HEK293 (cell line): ENCODE results near the gene RMND5B.
"Not testable (repeated sequence)": the region's sequence is repeated elsewhere in the genome, so short reads cannot be mapped to it uniquely, and the experiment has no call there.

Experiments used
- CTCF ChIA-PET: fragments of 350-600 bp; formaldehyde crosslinking; extraction: SDS; loops from one replicate; lab custom pipeline; 2021; ENCODE audit warnings: antibody characterized with exemption; lab: Yijun Ruan, JAX
- POLR2A ChIA-PET: fragments of 300-600 bp; formaldehyde crosslinking; extraction: SDS; loops from one replicate; lab custom pipeline; 2020; ENCODE audit warnings: antibody characterized with exemption, inconsistent platforms; lab: Yijun Ruan, JAX
- H3K27ac ChIP-seq: fragments of 200-500 bp; sonication (Bioruptor generic); 2 replicates; pipeline ENCODE4 v1.5.1; 2014; ENCODE audit warnings: low read depth, low read length, control low read depth, inconsistent platforms; ENCODE audit errors: extremely low read depth
- H3K36me3 ChIP-seq, 2 experiments: fragments of 200-500 bp in 1 of 2; sonication (Bioruptor generic) in 1 of 2; 1 replicate in 1 of 2; 2 replicates in 1 of 2; pipeline ENCODE4 v1.5.1; 2014 to 2017; ENCODE audit warnings: inconsistent platforms in 2 of 2, low read length in 2 of 2; ENCODE audit not compliant: control insufficient read depth in 2 of 2, insufficient read depth in 1 of 2
- H3K4me1 ChIP-seq: fragments of 200-500 bp; sonication (Bioruptor generic); 2 replicates; pipeline ENCODE4 v1.5.1; 2014; ENCODE audit warnings: mild to moderate bottlenecking, low read length, inconsistent platforms; ENCODE audit not compliant: control insufficient read depth, insufficient read depth
- H3K4me3 ChIP-seq: 2 replicates; pipeline ENCODE4 v1.5.1; 2011; ENCODE audit warnings: low read depth, mild to moderate bottlenecking, control low read depth, low read length, moderate library complexity
- H3K9me3 ChIP-seq: fragments of 200-500 bp; sonication (Bioruptor generic); 2 replicates; pipeline ENCODE4 v1.5.1; 2014; ENCODE audit warnings: low read depth, low read length, inconsistent platforms; ENCODE audit not compliant: control insufficient read depth, insufficient read depth
- EGR2 ChIP-seq: fragments of 450-650 bp; formaldehyde crosslinking; IDR thresholded peaks from 2 replicates; pipeline ENCODE4 v1.5.1; 2016; ENCODE audit warnings: low read depth, missing biosample characterization, missing genetic modification characterization
- ZBTB6 ChIP-seq: fragments of 450-650 bp; formaldehyde crosslinking; IDR thresholded peaks from 2 replicates; pipeline ENCODE4 v1.5.1; 2017; ENCODE audit warnings: missing biosample characterization, missing genetic modification characterization
- ZFP37 ChIP-seq: fragments of 450-650 bp; formaldehyde crosslinking; IDR thresholded peaks from 2 replicates; pipeline ENCODE4 v1.5.1; 2016; ENCODE audit warnings: missing biosample characterization, missing genetic modification characterization
- ZFP69B ChIP-seq: fragments of 450-650 bp; formaldehyde crosslinking; IDR thresholded peaks from 2 replicates; pipeline ENCODE4 v1.5.1; 2016; ENCODE audit warnings: missing biosample characterization, missing genetic modification characterization
- ZNF155 ChIP-seq: fragments of 450-650 bp; formaldehyde crosslinking; IDR thresholded peaks from 2 replicates; pipeline ENCODE4 v1.5.1; 2016; ENCODE audit warnings: missing biosample characterization, missing genetic modification characterization
- ZNF202 ChIP-seq: fragments of 450-650 bp; formaldehyde crosslinking; IDR thresholded peaks from 2 replicates; pipeline ENCODE4 v1.5.1; 2016; ENCODE audit warnings: missing biosample characterization, missing genetic modification characterization, borderline replicate concordance
- ZNF248 ChIP-seq: fragments of 450-650 bp; formaldehyde crosslinking; IDR thresholded peaks from 2 replicates; pipeline ENCODE4 v1.5.1; 2017; ENCODE audit warnings: missing biosample characterization, missing genetic modification characterization
- ZNF324 ChIP-seq: fragments of 450-650 bp; formaldehyde crosslinking; IDR thresholded peaks from 2 replicates; pipeline ENCODE4 v1.5.1; 2016; ENCODE audit warnings: missing biosample characterization, missing genetic modification characterization
- ZNF514 ChIP-seq: fragments of 450-650 bp; formaldehyde crosslinking; IDR thresholded peaks from 2 replicates; pipeline ENCODE4 v1.5.1; 2016; ENCODE audit warnings: missing biosample characterization, missing genetic modification characterization
- ZNF530 ChIP-seq: fragments of 450-650 bp; formaldehyde crosslinking; IDR thresholded peaks from 2 replicates; pipeline ENCODE4 v1.5.1; 2016; ENCODE audit warnings: low read depth, missing biosample characterization, missing genetic modification characterization
- ZNF585B ChIP-seq: fragments of 450-650 bp; formaldehyde crosslinking; IDR thresholded peaks from 2 replicates; pipeline ENCODE4 v1.5.1; 2016; ENCODE audit warnings: missing biosample characterization, missing genetic modification characterization
- ZNF704 ChIP-seq: fragments of 450-650 bp; formaldehyde crosslinking; IDR thresholded peaks from 2 replicates; pipeline ENCODE4 v1.5.1; 2016; ENCODE audit warnings: missing biosample characterization, missing genetic modification characterization
- ZNF777 ChIP-seq: fragments of 450-650 bp; formaldehyde crosslinking; IDR thresholded peaks from 2 replicates; pipeline ENCODE4 v1.5.1; 2017; ENCODE audit warnings: missing biosample characterization, missing genetic modification characterization, borderline replicate concordance
- ZSCAN16 ChIP-seq: fragments of 450-650 bp; formaldehyde crosslinking; IDR thresholded peaks from 2 replicates; pipeline ENCODE4 v1.5.1; 2016; ENCODE audit warnings: missing biosample characterization, missing genetic modification characterization

RMND5B gene

GRCh38 chr5:178083922-178084321 lies 46.9 kb upstream of the RMND5B start:
- ChIA-PET POLR2A (no interaction called here), CTCF (interaction anchor here (0.6 to 1.8 kb wide), 6 partner anchors 9 to 78 kb away, joined by 3 to 11 read pairs (median 6); no protein-coding TSS in a partner anchor)
- no peaks in the 10 kb centered on the region for H3K9me3 ChIP-seq

GRCh38 chr5:178085316-178085715 lies 45.5 kb upstream of the RMND5B start:
- H3K9me3 ChIP-seq, result no peaks in the 10 kb centered on the region
- H3K36me3 ChIP-seq, result no peaks in the 10 kb centered on the region
- TF ChIP-seq ZNF777 (tag by site-specific recombination) (no peak), ZNF248 (tag by site-specific recombination) (no peak), ZNF704 (no peak), ZNF155 (no peak), ZFP37 (tag by site-specific recombination) (no peak), ZFP69B (tag by site-specific recombination) (no peak), ZNF530 (tag by site-specific recombination) (no peak), ZNF585B (tag by site-specific recombination) (no peak), EGR2 (tag by site-specific recombination) (no peak)
- H3K27ac ChIP-seq, result no peak overlapping the region
- POLR2A ChIA-PET, result no interaction called here
- no peaks in the 10 kb centered on the region for H3K4me1 ChIP-seq
- CTCF ChIA-PET, result interaction anchor here (0.6 to 1.8 kb wide), 2 partner anchors 10 to 40 kb away, joined by 3 to 11 read pairs; no protein-coding TSS in a partner anchor
- H3K4me3 ChIP-seq, result no peak overlapping the region

More at GRCh38 chr5:178083922-178084321, 46.9 kb upstream of the RMND5B start:
- Histone ChIP-seq H3K4me1 (no peaks in the 10 kb centered on the region), H3K36me3 (no peaks in the 10 kb centered on the region), H3K4me3 (no peak overlapping the region), H3K27ac (no peak overlapping the region)
- TF ChIP-seq ZNF514 (no peak), ZNF202 (tag by site-specific recombination) (no peak), ZSCAN16 (tag by site-specific recombination) (no peak), ZNF324 (tag by site-specific recombination) (no peak), ZBTB6 (tag by site-specific recombination) (no peak)

GRCh38 chr5:178086266-178086665 lies 44.5 kb upstream of the RMND5B start:
- H3K36me3 ChIP-seq, result no peaks in the 10 kb centered on the region
- ChIA-PET CTCF (interaction anchor here (0.6 kb wide), 1 partner anchor 58 kb away, joined by 5 read pairs; no protein-coding TSS in a partner anchor), POLR2A (no interaction called here)
- H3K4me3 ChIP-seq, result no peak overlapping the region; the same call in 1 of the 2 replicates
- TF ChIP-seq ZBTB6 (tag by site-specific recombination), result no peak
- H3K27ac ChIP-seq, result no peak overlapping the region
- H3K9me3 ChIP-seq, result no peaks in the 10 kb centered on the region
- no peaks in the 10 kb centered on the region for H3K4me1 ChIP-seq

GRCh38 chr5:178087199-178087598 lies 43.6 kb upstream of the RMND5B start:
- H3K4me1 ChIP-seq, CTCF ChIA-PET, H3K27ac ChIP-seq, H3K36me3 ChIP-seq, H3K9me3 ChIP-seq, H3K4me3 ChIP-seq, POLR2A ChIA-PET: not testable (repeated sequence)
